Upper lobe of right lung (tissue), 1 donor: Measurements from ENCODE around the gene ATP2C2. TPM values are rescaled to one million over a fixed set of nuclear protein-coding genes. Genes with fewer than 3 reads are reported as not detected.
A peak's percentile ranks its signal among the peaks of the same experiment; 100 is the strongest.

Experiments used
- ATAC-seq: fragments of 200-7000 bp; cut with Tn5 transposase; one replicate; pipeline ENCODE4 v1.9.1; 2020; ENCODE audit warnings: mild to moderate bottlenecking, moderate library complexity
- DNase-seq: peaks from one replicate; pipeline ENCODE4 v3.0.0-alpha.2; 2020
- H3K27ac ChIP-seq: fragments of 200-600 bp; one replicate; pipeline ENCODE4 v1.8.0; 2022
- H3K27me3 ChIP-seq: fragments of 200-600 bp; one replicate; pipeline ENCODE4 v1.8.0; 2022; ENCODE audit warnings: mild to moderate bottlenecking
- H3K36me3 ChIP-seq: fragments of 200-600 bp; one replicate; pipeline ENCODE4 v1.8.0; 2022
- H3K4me1 ChIP-seq: fragments of 200-600 bp; one replicate; pipeline ENCODE4 v1.8.0; 2022
- H3K4me3 ChIP-seq: fragments of 200-600 bp; one replicate; pipeline ENCODE4 v1.8.0; 2022; ENCODE audit warnings: mild to moderate bottlenecking
- H3K9me3 ChIP-seq: fragments of 200-600 bp; one replicate; pipeline ENCODE4 v1.8.0; 2022
- CTCF ChIP-seq: fragments of 200-600 bp; IDR thresholded peaks from one replicate; pipeline ENCODE4 v1.8.0; 2022; ENCODE audit warnings: antibody characterized with exemption
- intact Hi-C: fragments of 100-400 bp; cut with DNase I; formaldehyde crosslinking; loops from one replicate; pipeline ENCODE4 v1.11.0; 2022
- total RNA-seq: library from RNA; stranded (reverse); fragmentation: NEBNext Ultra II Directional; extraction: Animal tissue kit (Norgen Biotek cat#: 25700); gene quantifications from one replicate; pipeline ENCODE4 v1.2.1, GENCODE V29; 2021
- donor health status: DM: no; HTN: yes; CAD: no; lungs with severe emphysema.

The ATP2C2 gene
- total RNA-seq, 1 donor from 2014 or later, result 48.9 TPM

- H3K4me1 ChIP-seq, result no peaks in the 10 kb centered on the region
- H3K4me3 ChIP-seq, result no peak overlapping the region
- no peaks in the 10 kb centered on the region for H3K27me3 ChIP-seq
- intact Hi-C loops, result no loop called here
- peaks cover 4% of the 10 kb centered on the region for H3K9me3 ChIP-seq
- TF ChIP-seq CTCF, result no peak
- H3K36me3 ChIP-seq, result no peaks in the 10 kb centered on the region
- DNase-seq, result peak; percentile 46
- no peak for ATAC-seq
- H3K27ac ChIP-seq, result no peak overlapping the region
These were observed 103.0 kb downstream of the ATP2C2 start for GRCh38 chr16:84471316-84471715.

GRCh38 chr16:84471966-84472365, 103.6 kb downstream of the ATP2C2 start:
- intact Hi-C loops, result no loop called here
- no peak for TF ChIP-seq CTCF
- DNase-seq (peak; percentile 33), ATAC-seq (no peak)
- Histone ChIP-seq H3K27me3 (no peaks in the 10 kb centered on the region), H3K4me1 (no peaks in the 10 kb centered on the region), H3K27ac (no peak overlapping the region), H3K36me3 (no peaks in the 10 kb centered on the region), H3K4me3 (no peak overlapping the region), H3K9me3 (peaks cover 4% of the 10 kb centered on the region)

GRCh38 chr16:84475643-84476240, 107.4 kb downstream of the ATP2C2 start:
- intact Hi-C loops, result no loop called here
- ATAC-seq (peak; percentile 47), DNase-seq (peak; percentile 42)
- H3K4me3 ChIP-seq, result no peak overlapping the region
- H3K4me1 ChIP-seq, result no peaks in the 10 kb centered on the region
- peaks cover 13% of the 10 kb centered on the region for H3K36me3 ChIP-seq
- no peaks in the 10 kb centered on the region for H3K27me3 ChIP-seq
- no peak overlapping the region for H3K27ac ChIP-seq
- H3K9me3 ChIP-seq, result no peaks in the 10 kb centered on the region
- no peak for TF ChIP-seq CTCF

- Histone ChIP-seq H3K27ac (no peak overlapping the region), H3K27me3 (no peaks in the 10 kb centered on the region), H3K36me3 (peaks cover 19% of the 10 kb centered on the region), H3K4me3 (no peak overlapping the region), H3K9me3 (no peaks in the 10 kb centered on the region), H3K4me1 (no peaks in the 10 kb centered on the region)
- intact Hi-C loops, result no loop called here
- ATAC-seq, result no peak
- no peak for TF ChIP-seq CTCF
- peak; percentile 28 for DNase-seq
These were observed 108.1 kb downstream of the ATP2C2 start for GRCh38 chr16:84476401-84476800.

- DNase-seq (peak; percentile 16), ATAC-seq (no peak)
- Histone ChIP-seq H3K27me3 (no peaks in the 10 kb centered on the region), H3K4me1 (no peaks in the 10 kb centered on the region), H3K27ac (no peak overlapping the region), H3K36me3 (peaks cover 19% of the 10 kb centered on the region), H3K4me3 (no peak overlapping the region), H3K9me3 (no peaks in the 10 kb centered on the region)
- intact Hi-C loops, result no loop called here
- TF ChIP-seq CTCF, result no peak
These were observed 109.3 kb downstream of the ATP2C2 start for GRCh38 chr16:84477661-84478060.
